HAP-1 (cell line): ENCODE results near the gene CPN2.

ENCODE experiments used
- DNase-seq, 2 experiments: peaks; one replicate each; pipeline ENCODE4 v3.0.0-alpha.2; 2016 to 2020; ENCODE audit warnings: low spot score in 2 of 2
- H3K27me3 ChIP-seq: fragments of 250-450 bp; sonication (Bioruptor Pico); 2 replicates; pipeline ENCODE4 v1.5.1; 2020; ENCODE audit warnings: low read depth, mild to moderate bottlenecking, moderate library complexity
- H3K36me3 ChIP-seq: fragments of 250-450 bp; sonication (Bioruptor Pico); replicated peaks from 2 replicates; pipeline ENCODE4 v1.5.1; 2020; ENCODE audit warnings: mild to moderate bottlenecking
- H3K4me1 ChIP-seq: fragments of 250-450 bp; sonication (Bioruptor Pico); 2 replicates; pipeline ENCODE4 v1.5.1; 2020; ENCODE audit warnings: mild to moderate bottlenecking
- H3K4me3 ChIP-seq: fragments of 250-450 bp; sonication (Bioruptor Pico); 2 replicates; pipeline ENCODE4 v1.5.1; 2020; ENCODE audit warnings: mild to moderate bottlenecking, moderate library complexity
- H3K9me3 ChIP-seq: fragments of 250-450 bp; sonication (Bioruptor Pico); 2 replicates; pipeline ENCODE4 v1.5.1; 2020; ENCODE audit warnings: mild to moderate bottlenecking, moderate library complexity
- in situ Hi-C: fragments of 300-500 bp; cut with MboI; formaldehyde crosslinking; loops from 3 replicates; pipeline ENCODE4 v1.14.3; 2020; ENCODE audit warnings: low sequenced_read_pairs, inconsistent platforms, mixed read lengths

Gene CPN2

GRCh38 chr3:194337965-194338753 is 13.0 kb downstream of the CPN2 start:
- Histone ChIP-seq H3K36me3 (no peaks in the 10 kb centered on the region), H3K27me3 (no peaks in the 10 kb centered on the region), H3K9me3 (no peaks in the 10 kb centered on the region), H3K4me1 (no peaks in the 10 kb centered on the region), H3K4me3 (no peak overlapping the region)
- in situ Hi-C loops = loop anchor here (10.0 to 25.0 kb wide), 2 partner anchors 247 to 924 kb away; partner anchors contain the start of gene XXYLT1
- no peak for DNase-seq

GRCh38 chr3:194336601-194337355 is 14.3 kb downstream of the CPN2 start:
- in situ Hi-C loops = loop anchor here (10.0 to 25.0 kb wide), 2 partner anchors 248 to 926 kb away; partner anchors contain the start of gene XXYLT1
- Histone ChIP-seq H3K36me3 (no peaks in the 10 kb centered on the region), H3K27me3 (no peaks in the 10 kb centered on the region), H3K4me1 (no peaks in the 10 kb centered on the region), H3K9me3 (no peaks in the 10 kb centered on the region), H3K4me3 (no peak overlapping the region)
- DNase-seq = no peak

- H3K27me3 ChIP-seq = no peaks in the 10 kb centered on the region
- H3K36me3 ChIP-seq = no peaks in the 10 kb centered on the region
- no peak for DNase-seq
- peak overlapping the region; percentile 43 for H3K4me3 ChIP-seq
- in situ Hi-C loops = loop anchor here (5.0 to 25.0 kb wide), 3 partner anchors 73 to 928 kb away; partner anchors contain the start of gene XXYLT1
- no peaks in the 10 kb centered on the region for H3K9me3 ChIP-seq
- no peaks in the 10 kb centered on the region for H3K4me1 ChIP-seq
These were observed 17.2 kb downstream of the CPN2 start for GRCh38 chr3:194333981-194334320.

GRCh38 chr3:194333212-194333980 is 17.7 kb downstream of the CPN2 start:
- H3K27me3 ChIP-seq = no peaks in the 10 kb centered on the region
- no peaks in the 10 kb centered on the region for H3K36me3 ChIP-seq
- H3K4me1 ChIP-seq = no peaks in the 10 kb centered on the region
- in situ Hi-C loops = loop anchor here (5.0 to 25.0 kb wide), 3 partner anchors 74 to 929 kb away; partner anchors contain the start of gene XXYLT1
- H3K4me3 ChIP-seq = peak overlapping the region; percentile 43
- DNase-seq = peak; percentile 80 to 94
- H3K9me3 ChIP-seq = no peaks in the 10 kb centered on the region

GRCh38 chr3:194332858-194333211 is 18.3 kb downstream of the CPN2 start:
- Histone ChIP-seq H3K4me3 (no peak overlapping the region), H3K4me1 (no peaks in the 10 kb centered on the region), H3K27me3 (no peaks in the 10 kb centered on the region), H3K36me3 (no peaks in the 10 kb centered on the region), H3K9me3 (no peaks in the 10 kb centered on the region)
- in situ Hi-C loops = loop anchor here (5.0 to 25.0 kb wide), 3 partner anchors 74 to 929 kb away; partner anchors contain the start of gene XXYLT1
- DNase-seq = no peak

- Histone ChIP-seq H3K27me3 (no peaks in the 10 kb centered on the region), H3K9me3 (no peaks in the 10 kb centered on the region), H3K36me3 (no peaks in the 10 kb centered on the region), H3K4me3 (no peak overlapping the region), H3K4me1 (no peaks in the 10 kb centered on the region)
- no peak for DNase-seq
- in situ Hi-C loops = loop anchor here (5.0 to 25.0 kb wide), 3 partner anchors 77 to 932 kb away; partner anchors contain the start of gene XXYLT1
These were observed 20.5 kb downstream of the CPN2 start for GRCh38 chr3:194330579-194330978.

GRCh38 chr3:194330160-194330559 is 21.0 kb downstream of the CPN2 start:
- H3K36me3 ChIP-seq = no peaks in the 10 kb centered on the region

GRCh38 chr3:194329583-194329965 is 21.6 kb downstream of the CPN2 start:
- no peak for DNase-seq
- Histone ChIP-seq H3K27me3 (no peaks in the 10 kb centered on the region), H3K4me1 (no peaks in the 10 kb centered on the region), H3K9me3 (no peaks in the 10 kb centered on the region), H3K36me3 (no peaks in the 10 kb centered on the region), H3K4me3 (no peak overlapping the region)
- in situ Hi-C loops = loop anchor here (25.0 kb wide), 1 partner anchor 933 kb away; the partner anchor contains the start of gene XXYLT1

More at GRCh38 chr3:194330160-194330559, 21.0 kb downstream of the CPN2 start:
- in situ Hi-C loops = loop anchor here (5.0 to 25.0 kb wide), 3 partner anchors 77 to 932 kb away; partner anchors contain the start of gene XXYLT1
- no peak for DNase-seq
- H3K27me3 ChIP-seq = no peaks in the 10 kb centered on the region
- no peak overlapping the region for H3K4me3 ChIP-seq
- no peaks in the 10 kb centered on the region for H3K4me1 ChIP-seq
- H3K9me3 ChIP-seq = no peaks in the 10 kb centered on the region

- no peak overlapping the region for H3K4me3 ChIP-seq
- no peaks in the 10 kb centered on the region for H3K9me3 ChIP-seq
- H3K36me3 ChIP-seq = no peaks in the 10 kb centered on the region
- in situ Hi-C loops = loop anchor here (25.0 kb wide), 1 partner anchor 933 kb away; the partner anchor contains the start of gene XXYLT1
- no peak for DNase-seq
- no peaks in the 10 kb centered on the region for H3K27me3 ChIP-seq
- H3K4me1 ChIP-seq = peaks cover 4% of the 10 kb centered on the region
These were observed 22.1 kb downstream of the CPN2 start for GRCh38 chr3:194328942-194329582.

- in situ Hi-C loops = loop anchor here (25.0 kb wide), 1 partner anchor 934 kb away; the partner anchor contains the start of gene XXYLT1
- peaks cover 11% of the 10 kb centered on the region for H3K4me1 ChIP-seq
- no peak for DNase-seq
- no peaks in the 10 kb centered on the region for H3K36me3 ChIP-seq
- H3K27me3 ChIP-seq = no peaks in the 10 kb centered on the region
- H3K4me3 ChIP-seq = no peak overlapping the region
- no peaks in the 10 kb centered on the region for H3K9me3 ChIP-seq
These were observed 23.0 kb downstream of the CPN2 start for GRCh38 chr3:194328053-194328657.

- Histone ChIP-seq H3K4me1 (peaks cover 11% of the 10 kb centered on the region), H3K4me3 (no peak overlapping the region), H3K9me3 (no peaks in the 10 kb centered on the region), H3K36me3 (no peaks in the 10 kb centered on the region), H3K27me3 (no peaks in the 10 kb centered on the region)
- in situ Hi-C loops = loop anchor here (25.0 kb wide), 1 partner anchor 935 kb away; the partner anchor contains the start of gene XXYLT1
- DNase-seq = no peak
These were observed 23.7 kb downstream of the CPN2 start for GRCh38 chr3:194327218-194328052.

- Histone ChIP-seq H3K9me3 (no peaks in the 10 kb centered on the region), H3K27me3 (no peaks in the 10 kb centered on the region), H3K4me3 (no peak overlapping the region), H3K4me1 (peaks cover 11% of the 10 kb centered on the region), H3K36me3 (no peaks in the 10 kb centered on the region)
- DNase-seq = no peak
- in situ Hi-C loops = loop anchor here (25.0 kb wide), 1 partner anchor 935 kb away; the partner anchor contains the start of gene XXYLT1
These were observed 24.2 kb downstream of the CPN2 start for GRCh38 chr3:194326968-194327217.
